IgD-negative memory B cell (primary cell): ENCODE measurements around the gene MRPL52. TPM values are rescaled to one million over a fixed set of nuclear protein-coding genes. Genes with fewer than 3 reads are reported as not detected.
"Not testable (repeated sequence)": the region's sequence is repeated elsewhere in the genome, so short reads cannot be mapped to it uniquely, and the experiment has no call there.

Experiments
- H3K27ac Mint-ChIP-seq, 3 donors: one replicate each; pipeline ENCODE4 v1.8.0; 2020 to 2022; ENCODE audit warnings: mild to moderate bottlenecking in 3 of 3, mixed read lengths in 3 of 3, moderate library complexity in 1 of 3
- H3K27me3 Mint-ChIP-seq: one replicate; pipeline ENCODE4 v1.8.0; 2021; ENCODE audit warnings: mixed read lengths
- H3K36me3 Mint-ChIP-seq: one replicate; pipeline ENCODE4 v1.8.0; 2020; ENCODE audit warnings: mild to moderate bottlenecking, mixed read lengths
- H3K4me1 Mint-ChIP-seq, 3 donors: one replicate each; pipeline ENCODE4 v1.8.0; 2020 to 2022; ENCODE audit warnings: mixed read lengths in 3 of 3, mild to moderate bottlenecking in 1 of 3
- H3K4me3 Mint-ChIP-seq, 4 donors: one replicate each; pipeline ENCODE4 v1.8.0; 2020 to 2022; ENCODE audit warnings: mild to moderate bottlenecking in 4 of 4, mixed read lengths in 4 of 4, moderate library complexity in 3 of 4
- H3K9me3 Mint-ChIP-seq, 3 donors: one replicate each; pipeline ENCODE4 v1.8.0; 2020 to 2021; ENCODE audit warnings: mixed read lengths in 3 of 3, mild to moderate bottlenecking in 1 of 3
- polyA plus RNA-seq: library from polyadenylated mRNA; unstranded; fragments of 300-500 nt; fragmentation: Illumina TruSeq; gene quantifications from one replicate; pipeline ENCODE4 v1.2.3, GENCODE V29; 2021

The MRPL52 gene
- polyA plus RNA-seq, 1 donor from 2014 or later = 200 TPM

GRCh38 chr14:22850944-22851764, 21.5 kb downstream of the MRPL52 start:
- H3K27me3 Mint-ChIP-seq = peaks cover 2% of the 10 kb centered on the region
- no peak overlapping the region for H3K27ac Mint-ChIP-seq
- H3K9me3 Mint-ChIP-seq = no peaks in the 10 kb centered on the region
- peaks cover 0 to 6% (median 5%) of the 10 kb centered on the region in 3 donors for H3K4me1 Mint-ChIP-seq
- peaks cover 1% of the 10 kb centered on the region for H3K36me3 Mint-ChIP-seq
- H3K4me3 Mint-ChIP-seq = no peak overlapping the region

- not testable (repeated sequence) for H3K36me3 Mint-ChIP-seq, H3K9me3 Mint-ChIP-seq, H3K4me1 Mint-ChIP-seq, H3K4me3 Mint-ChIP-seq, H3K27ac Mint-ChIP-seq, H3K27me3 Mint-ChIP-seq
These were observed 22.5 kb downstream of the MRPL52 start for GRCh38 chr14:22852178-22852577.

GRCh38 chr14:22852599-22852939, 22.9 kb downstream of the MRPL52 start:
- peak overlapping the region in 1 of 3 donors; percentile 27 for H3K27ac Mint-ChIP-seq

GRCh38 chr14:22852940-22853767, 23.5 kb downstream of the MRPL52 start:
- no peaks in the 10 kb centered on the region for H3K9me3 Mint-ChIP-seq
- H3K27ac Mint-ChIP-seq = peak overlapping the region in 1 of 3 donors; percentile 27
- peaks cover 3% of the 10 kb centered on the region for H3K36me3 Mint-ChIP-seq
- H3K27me3 Mint-ChIP-seq = no peaks in the 10 kb centered on the region
- H3K4me1 Mint-ChIP-seq = peaks cover 0 to 6% (median 4%) of the 10 kb centered on the region in 3 donors
- H3K4me3 Mint-ChIP-seq = peak overlapping the region; percentile 76 to 94 (median 84)

More at GRCh38 chr14:22852599-22852939, 22.9 kb downstream of the MRPL52 start:
- Mint-ChIP-seq H3K36me3 (peaks cover 1% of the 10 kb centered on the region), H3K4me1 (peaks cover 0 to 6% (median 4%) of the 10 kb centered on the region in 3 donors), H3K4me3 (peak overlapping the region in 1 of 4 donors; percentile 90), H3K27me3 (no peaks in the 10 kb centered on the region), H3K9me3 (no peaks in the 10 kb centered on the region)

GRCh38 chr14:22854296-22854695, 24.6 kb downstream of the MRPL52 start:
- not testable (repeated sequence) for H3K27ac Mint-ChIP-seq, H3K27me3 Mint-ChIP-seq, H3K4me3 Mint-ChIP-seq, H3K4me1 Mint-ChIP-seq, H3K9me3 Mint-ChIP-seq, H3K36me3 Mint-ChIP-seq

- H3K27ac Mint-ChIP-seq = no peak overlapping the region
- H3K9me3 Mint-ChIP-seq = no peaks in the 10 kb centered on the region
- H3K4me3 Mint-ChIP-seq = peak overlapping the region in 2 of 4 donors; percentile 23
- H3K4me1 Mint-ChIP-seq = peaks cover 3 to 6% (median 6%) of the 10 kb centered on the region in 3 donors
- peaks cover 3% of the 10 kb centered on the region for H3K36me3 Mint-ChIP-seq
- no peaks in the 10 kb centered on the region for H3K27me3 Mint-ChIP-seq
These were observed 25.5 kb downstream of the MRPL52 start for GRCh38 chr14:22854963-22855724.

GRCh38 chr14:22856428-22856827, 26.7 kb downstream of the MRPL52 start:
- Mint-ChIP-seq H3K9me3 (peaks cover 0 to 1% (median 0%) of the 10 kb centered on the region in 3 donors), H3K4me1 (peaks cover 3 to 6% (median 6%) of the 10 kb centered on the region in 3 donors), H3K27me3 (no peaks in the 10 kb centered on the region), H3K36me3 (peaks cover 3% of the 10 kb centered on the region), H3K27ac (no peak overlapping the region), H3K4me3 (no peak overlapping the region)

GRCh38 chr14:22860377-22860776, 30.7 kb downstream of the MRPL52 start:
- not testable (repeated sequence) for H3K27ac Mint-ChIP-seq, H3K27me3 Mint-ChIP-seq

GRCh38 chr14:22861651-22862050, 32.0 kb downstream of the MRPL52 start:
- Mint-ChIP-seq H3K27ac (no peak overlapping the region), H3K9me3 (peaks cover 0 to 1% (median 0%) of the 10 kb centered on the region in 3 donors), H3K36me3 (peaks cover 2% of the 10 kb centered on the region), H3K4me3 (no peak overlapping the region), H3K27me3 (no peaks in the 10 kb centered on the region), H3K4me1 (peaks cover 0 to 4% (median 3%) of the 10 kb centered on the region in 3 donors)

More at GRCh38 chr14:22860377-22860776, 30.7 kb downstream of the MRPL52 start:
- H3K4me3 Mint-ChIP-seq, H3K4me1 Mint-ChIP-seq, H3K36me3 Mint-ChIP-seq, H3K9me3 Mint-ChIP-seq: not testable (repeated sequence)

- no peaks in the 10 kb centered on the region for H3K4me1 Mint-ChIP-seq
- peaks cover 0 to 1% (median 0%) of the 10 kb centered on the region in 3 donors for H3K9me3 Mint-ChIP-seq
- peak overlapping the region in 1 of 4 donors; percentile 37 for H3K4me3 Mint-ChIP-seq
- no peak overlapping the region for H3K27ac Mint-ChIP-seq
- no peaks in the 10 kb centered on the region for H3K27me3 Mint-ChIP-seq
- no peaks in the 10 kb centered on the region for H3K36me3 Mint-ChIP-seq
These were observed 35.3 kb downstream of the MRPL52 start for GRCh38 chr14:22864979-22865378.

- Mint-ChIP-seq H3K4me1 (peaks cover 3 to 5% (median 3%) of the 10 kb centered on the region in 3 donors), H3K4me3 (peak overlapping the region in 1 of 4 donors; percentile 37), H3K36me3 (no peaks in the 10 kb centered on the region), H3K27ac (no peak overlapping the region), H3K9me3 (peaks cover 0 to 1% (median 0%) of the 10 kb centered on the region in 3 donors), H3K27me3 (no peaks in the 10 kb centered on the region)
These were observed 36.0 kb downstream of the MRPL52 start for GRCh38 chr14:22865424-22866405.

GRCh38 chr14:22866874-22867273, 37.2 kb downstream of the MRPL52 start:
- H3K27ac Mint-ChIP-seq = peak overlapping the region in 1 of 3 donors; percentile 59
- peaks cover 6 to 9% (median 6%) of the 10 kb centered on the region in 3 donors for H3K4me1 Mint-ChIP-seq
- H3K36me3 Mint-ChIP-seq = no peaks in the 10 kb centered on the region
- H3K4me3 Mint-ChIP-seq = peak overlapping the region in 1 of 4 donors; percentile 17
- H3K9me3 Mint-ChIP-seq = no peaks in the 10 kb centered on the region
- H3K27me3 Mint-ChIP-seq = no peaks in the 10 kb centered on the region

GRCh38 chr14:22870811-22871223, 41.1 kb downstream of the MRPL52 start:
- no peaks in the 10 kb centered on the region for H3K27me3 Mint-ChIP-seq
- H3K36me3 Mint-ChIP-seq = peaks cover 5% of the 10 kb centered on the region
- peak overlapping the region; percentile 85 to 98 (median 96) for H3K4me3 Mint-ChIP-seq
- H3K4me1 Mint-ChIP-seq = peaks cover 12 to 19% (median 15%) of the 10 kb centered on the region in 3 donors
- H3K27ac Mint-ChIP-seq = peak overlapping the region; percentile 94 to 97 (median 94)
- H3K9me3 Mint-ChIP-seq = no peaks in the 10 kb centered on the region
